CD4-positive, alpha-beta T cell treated with Interleukin-2 at 100 ng/mL for 4 hours (primary cell): Measurements from ENCODE around the gene FIZ1.

ENCODE experiments used
- DNase-seq: peaks from one replicate; pipeline ENCODE4 v3.0.0-alpha.2; 2020; ENCODE audit warnings: low spot score

The FIZ1 gene, protein sequence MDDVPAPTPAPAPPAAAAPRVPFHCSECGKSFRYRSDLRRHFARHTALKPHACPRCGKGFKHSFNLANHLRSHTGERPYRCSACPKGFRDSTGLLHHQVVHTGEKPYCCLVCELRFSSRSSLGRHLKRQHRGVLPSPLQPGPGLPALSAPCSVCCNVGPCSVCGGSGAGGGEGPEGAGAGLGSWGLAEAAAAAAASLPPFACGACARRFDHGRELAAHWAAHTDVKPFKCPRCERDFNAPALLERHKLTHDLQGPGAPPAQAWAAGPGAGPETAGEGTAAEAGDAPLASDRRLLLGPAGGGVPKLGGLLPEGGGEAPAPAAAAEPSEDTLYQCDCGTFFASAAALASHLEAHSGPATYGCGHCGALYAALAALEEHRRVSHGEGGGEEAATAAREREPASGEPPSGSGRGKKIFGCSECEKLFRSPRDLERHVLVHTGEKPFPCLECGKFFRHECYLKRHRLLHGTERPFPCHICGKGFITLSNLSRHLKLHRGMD

DNA sequence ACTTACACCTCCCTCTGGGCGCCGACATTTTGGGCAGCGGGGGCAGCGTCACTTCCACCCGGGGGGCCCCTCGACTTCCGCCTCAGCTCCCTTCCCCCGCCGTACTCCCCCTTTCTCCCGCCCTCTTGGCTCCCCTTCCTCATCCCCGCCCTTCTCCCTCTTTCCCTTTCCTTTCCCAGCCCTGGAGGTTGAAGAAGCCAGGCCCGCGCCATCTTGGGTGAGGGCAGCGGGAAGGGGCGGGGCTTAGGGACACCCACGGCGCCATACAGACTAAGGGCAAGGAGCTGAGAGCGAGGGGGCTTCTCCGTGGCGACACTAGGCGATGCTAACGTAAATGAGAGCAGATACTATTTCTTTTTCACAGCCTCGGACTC is at the start of gene FIZ1:
Gene FIZ1 (minus strand): TSS at position 50 of the 374 bp plus-strand sequence. CDS start 1,652 bp downstream, outside the sequence.
- peak; percentile 99 for DNase-seq

- DNase-seq: no peak
Observed at GRCh38 chr19:55648585-55649267, 49.4 kb upstream of the FIZ1 start.

DNA sequence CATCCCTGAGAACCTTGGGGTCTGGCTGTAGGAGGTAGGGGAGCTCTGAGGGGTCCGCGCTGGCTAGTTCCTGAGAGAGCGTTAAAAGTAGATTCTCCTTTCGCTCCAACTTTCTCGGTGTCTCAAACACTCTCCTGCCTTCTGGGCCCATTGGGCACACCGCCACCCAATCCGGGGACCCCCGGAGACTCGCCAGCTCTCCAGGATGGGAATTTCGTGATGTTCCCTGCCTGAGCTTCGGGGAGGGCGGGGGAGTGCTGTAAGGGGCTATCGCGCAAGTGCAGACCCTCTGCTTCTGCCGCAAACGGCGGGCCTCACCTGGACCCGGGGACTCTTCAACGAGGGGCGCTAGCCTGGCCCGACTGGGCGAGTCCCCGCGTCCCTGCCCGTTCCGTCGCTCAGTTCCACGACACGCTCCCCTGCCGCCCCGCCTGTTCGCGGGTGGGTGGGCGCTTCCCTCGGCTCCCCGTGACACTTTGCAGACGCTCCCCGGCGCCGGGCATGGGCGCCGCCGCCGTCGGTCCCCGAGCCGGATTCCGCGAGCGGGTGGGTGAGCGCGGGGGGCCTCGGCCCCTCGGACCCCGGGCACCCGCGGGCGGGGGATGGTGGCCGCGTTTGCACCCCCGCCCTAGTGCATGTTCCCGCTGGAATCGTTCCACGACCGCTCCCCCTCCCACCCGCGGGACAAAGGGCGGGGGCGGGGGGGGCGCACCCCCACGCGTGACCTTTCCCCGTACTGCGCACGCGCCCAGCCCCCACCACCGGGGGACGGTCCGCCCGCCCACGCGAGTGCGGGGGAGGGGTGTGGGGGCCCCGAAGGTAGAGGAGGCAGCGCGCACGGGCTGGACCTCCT is 48.6 kb upstream of the FIZ1 start, which contains the start of gene CCDC106:
Gene CCDC106 (plus strand): TSS at position 481 of the 853 bp plus-strand sequence. CDS start 835 bp downstream, outside the sequence.
- peak; percentile 40 for DNase-seq

DNA sequence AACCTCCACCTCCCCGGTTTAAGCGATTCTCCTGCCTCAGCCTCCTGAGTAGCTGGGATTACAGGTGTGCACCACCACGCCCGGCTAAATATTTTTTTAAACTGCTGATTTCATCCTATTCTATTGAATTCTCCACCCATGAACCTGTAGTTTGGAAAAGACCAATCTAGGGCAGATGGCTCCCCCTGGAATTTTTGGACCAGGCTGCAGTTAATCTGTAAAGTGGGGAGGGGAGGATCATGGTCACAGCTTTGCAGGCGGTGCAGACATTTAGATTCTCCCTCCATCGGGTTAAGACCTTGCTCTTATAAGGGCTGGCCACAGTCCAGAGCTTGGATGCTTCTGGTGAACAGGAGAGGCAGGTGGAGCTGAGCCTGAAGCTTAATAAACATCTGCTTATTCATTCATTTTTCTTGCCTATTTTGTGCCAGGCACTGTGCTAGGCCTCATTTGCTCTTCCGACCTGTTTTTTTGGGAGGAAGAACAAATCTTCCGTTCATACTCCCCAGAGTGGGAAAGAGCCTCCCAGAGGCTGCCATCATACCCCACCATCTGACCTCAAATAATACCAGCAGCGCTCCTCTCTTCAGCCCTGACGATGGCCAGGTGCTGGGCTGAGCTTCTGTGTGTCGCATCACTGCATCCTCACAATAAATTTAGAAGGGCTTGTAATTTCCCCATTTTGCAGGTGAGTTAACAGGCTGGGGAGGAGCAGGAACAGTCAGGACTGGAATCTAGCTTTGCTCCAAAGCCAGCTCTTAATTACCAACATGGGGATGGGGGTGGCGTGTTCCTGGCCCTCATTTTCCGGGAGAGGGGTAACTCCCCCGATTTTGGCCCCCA is 47.8 kb upstream of the FIZ1 start:
- DNase-seq: no peak

GRCh38 chr19:55645512-55645881 is 46.2 kb upstream of the FIZ1 start:
- DNase-seq: no peak

DNA sequence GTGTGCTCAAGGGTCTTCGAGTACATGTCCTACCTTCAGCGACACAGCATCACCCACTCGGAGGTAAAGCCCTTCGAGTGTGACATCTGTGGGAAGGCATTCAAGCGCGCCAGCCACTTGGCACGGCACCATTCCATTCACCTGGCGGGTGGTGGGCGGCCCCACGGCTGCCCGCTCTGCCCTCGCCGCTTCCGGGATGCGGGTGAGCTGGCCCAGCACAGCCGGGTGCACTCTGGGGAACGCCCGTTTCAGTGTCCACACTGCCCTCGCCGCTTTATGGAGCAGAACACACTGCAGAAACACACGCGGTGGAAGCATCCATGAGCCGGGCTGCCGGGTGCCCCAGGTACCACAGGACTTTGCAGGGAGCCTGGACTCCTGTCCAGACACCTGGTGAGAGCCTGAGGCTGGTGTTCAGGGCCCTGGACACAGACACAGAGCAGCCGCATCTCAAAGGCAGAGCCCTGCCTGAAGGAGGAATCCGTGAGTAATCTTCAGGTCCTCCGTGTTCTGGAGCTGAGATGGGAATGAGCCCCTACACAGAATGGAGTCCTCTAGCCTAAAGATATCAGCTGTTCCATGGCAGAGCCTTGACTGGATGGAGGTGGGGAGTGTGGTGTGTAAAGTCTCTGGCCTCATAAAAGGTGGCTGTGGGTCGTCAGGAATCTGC is 45.7 kb upstream of the FIZ1 start:
- no peak for DNase-seq

- no peak for DNase-seq
Observed at GRCh38 chr19:55644191-55644833, 45.0 kb upstream of the FIZ1 start.

GRCh38 chr19:55643887-55644176 is 44.5 kb upstream of the FIZ1 start:
- DNase-seq: no peak

GRCh38 chr19:55643003-55643886 is 43.9 kb upstream of the FIZ1 start, which contains the start of gene ZNF581:
Gene ZNF581, plus strand, starts transcription at chr19:55643649. Its CDS starts 923 bp downstream, at chr19:55644572.
- DNase-seq: peak; percentile 83

DNA sequence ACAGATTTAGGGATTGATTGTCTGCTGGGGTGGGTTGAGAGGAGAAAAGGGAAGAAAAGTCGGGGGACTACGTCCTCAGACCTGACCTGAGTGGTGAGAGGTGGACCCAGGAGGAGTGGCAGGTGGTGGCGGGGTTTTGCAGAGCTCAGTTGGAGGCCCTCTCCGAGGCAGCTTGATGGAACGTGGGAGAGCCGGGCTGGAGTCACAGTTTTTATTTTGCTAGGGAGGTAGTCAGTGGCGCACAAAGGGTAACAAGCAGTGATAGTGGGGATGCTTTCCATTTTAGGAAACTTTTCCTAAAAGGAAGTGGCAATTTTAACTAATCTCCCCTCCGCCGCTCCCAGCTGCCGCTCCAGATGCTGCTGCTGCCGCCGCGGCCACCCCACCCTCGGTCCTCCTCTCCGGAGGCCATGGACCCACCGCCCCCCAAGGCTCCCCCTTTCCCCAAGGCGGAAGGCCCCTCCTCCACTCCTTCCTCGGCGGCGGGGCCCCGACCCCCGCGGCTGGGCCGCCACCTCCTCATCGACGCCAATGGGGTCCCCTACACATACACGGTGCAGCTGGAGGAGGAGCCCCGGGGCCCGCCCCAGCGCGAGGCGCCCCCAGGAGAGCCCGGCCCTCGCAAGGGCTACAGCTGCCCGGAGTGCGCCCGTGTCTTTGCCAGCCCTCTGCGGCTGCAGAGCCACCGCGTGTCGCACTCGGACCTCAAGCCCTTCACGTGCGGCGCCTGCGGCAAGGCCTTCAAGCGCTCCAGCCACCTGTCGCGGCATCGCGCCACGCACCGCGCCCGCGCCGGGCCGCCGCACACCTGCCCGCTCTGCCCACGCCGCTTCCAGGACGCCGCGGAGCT is 43.1 kb upstream of the FIZ1 start:
- peak; percentile 16 for DNase-seq

- DNase-seq: peak; percentile 37
Observed at GRCh38 chr19:55641426-55642152, 42.3 kb upstream of the FIZ1 start.

- DNase-seq: peak; percentile 55
Observed at GRCh38 chr19:55640577-55641425, 41.5 kb upstream of the FIZ1 start, which contains the start of gene ZNF580. Gene ZNF580, plus strand, starts transcription at chr19:55641002. Its CDS starts 1,507 bp downstream, at chr19:55642509.

DNA sequence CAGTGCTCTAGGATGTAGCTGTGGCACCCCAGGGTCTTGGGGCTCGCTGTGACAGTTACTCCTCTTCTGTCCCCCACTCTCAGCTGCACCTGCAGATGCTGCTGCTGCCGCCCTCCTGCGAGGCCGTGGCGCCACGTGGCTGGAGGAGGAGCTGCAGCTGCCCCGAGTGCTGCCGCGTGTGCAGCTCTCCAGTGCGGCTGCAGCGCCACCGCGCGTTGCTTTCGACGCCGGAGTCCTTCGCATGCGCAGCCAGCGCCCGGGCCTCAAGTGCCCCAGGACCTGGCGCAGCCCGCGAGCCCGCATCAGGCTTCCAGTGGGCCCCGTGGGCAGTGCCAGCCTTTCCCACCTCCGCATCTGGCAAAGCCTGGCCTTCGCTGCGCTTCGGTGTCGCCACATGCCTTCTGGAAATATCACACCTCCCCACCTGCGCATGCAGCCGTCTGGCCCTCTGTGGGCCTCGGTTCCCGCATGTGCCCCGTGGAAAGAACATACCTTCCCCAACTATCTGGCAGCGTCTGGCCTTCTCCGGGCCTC is 40.8 kb upstream of the FIZ1 start:
- DNase-seq: peak; percentile 73

GRCh38 chr19:55638864-55639359 is 39.6 kb upstream of the FIZ1 start:
- peak; percentile 70 for DNase-seq

- DNase-seq: no peak
Observed at GRCh38 chr19:55637534-55637933, 38.2 kb upstream of the FIZ1 start.

DNA sequence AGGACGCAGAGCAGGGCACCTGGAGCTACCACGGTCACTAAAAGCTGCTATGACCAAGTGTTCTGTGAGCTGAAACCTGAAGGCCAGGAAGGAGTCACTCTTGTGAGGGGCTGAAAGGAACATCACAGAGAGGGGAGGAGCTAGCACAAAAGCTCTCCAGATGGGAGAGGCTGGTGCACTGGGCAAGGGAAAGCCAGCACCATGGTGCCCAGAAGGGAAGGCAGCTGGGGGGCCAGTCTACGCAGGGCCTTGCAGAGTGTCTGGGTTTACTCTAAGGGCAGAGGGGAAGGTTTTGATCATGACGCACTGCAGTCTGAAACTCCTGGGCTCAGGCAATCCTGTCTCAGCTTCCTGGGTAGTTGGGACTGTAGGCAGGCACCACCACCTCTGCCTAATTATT is 37.4 kb upstream of the FIZ1 start:
- no peak for DNase-seq
